ENCODE results near the gene PRDM2.

The PRDM2 gene

GRCh38 chr1:13860031-13860430 lies 160.0 kb downstream of the PRDM2 start:
- ATAC-seq = no peak
- TF ChIP-seq ZNF70 (CRISPR knock-in tag; IDR thresholded peaks at IDR 0.05) (no peak), ZC3H10 (CRISPR knock-in tag; IDR thresholded peaks at IDR 0.05) (no peak), ARNTL (CRISPR knock-in tag; IDR thresholded peaks at IDR 0.05; ENCODE audit: borderline replicate concordance, low read depth) (no peak), ISL1 (CRISPR knock-in tag; IDR thresholded peaks at IDR 0.05) (no peak), TOX (CRISPR knock-in tag; IDR thresholded peaks at IDR 0.05; ENCODE audit: borderline replicate concordance) (no peak), BACH2 (CRISPR knock-in tag; IDR thresholded peaks at IDR 0.05; ENCODE audit: borderline replicate concordance) (no peak), GLIS3 (CRISPR knock-in tag; IDR thresholded peaks at IDR 0.05) (no peak), ZFP3 (CRISPR knock-in tag; IDR thresholded peaks at IDR 0.05) (no peak), RARB (CRISPR knock-in tag; IDR thresholded peaks at IDR 0.05) (no peak)
- TF ChIP-seq, protein P1, sequence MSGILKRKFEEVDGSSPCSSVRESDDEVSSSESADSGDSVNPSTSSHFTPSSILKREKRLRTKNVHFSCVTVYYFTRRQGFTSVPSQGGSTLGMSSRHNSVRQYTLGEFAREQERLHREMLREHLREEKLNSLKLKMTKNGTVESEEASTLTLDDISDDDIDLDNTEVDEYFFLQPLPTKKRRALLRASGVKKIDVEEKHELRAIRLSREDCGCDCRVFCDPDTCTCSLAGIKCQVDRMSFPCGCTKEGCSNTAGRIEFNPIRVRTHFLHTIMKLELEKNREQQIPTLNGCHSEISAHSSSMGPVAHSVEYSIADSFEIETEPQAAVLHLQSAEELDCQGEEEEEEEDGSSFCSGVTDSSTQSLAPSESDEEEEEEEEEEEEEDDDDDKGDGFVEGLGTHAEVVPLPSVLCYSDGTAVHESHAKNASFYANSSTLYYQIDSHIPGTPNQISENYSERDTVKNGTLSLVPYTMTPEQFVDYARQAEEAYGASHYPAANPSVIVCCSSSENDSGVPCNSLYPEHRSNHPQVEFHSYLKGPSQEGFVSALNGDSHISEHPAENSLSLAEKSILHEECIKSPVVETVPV (CRISPR knock-in tag; IDR thresholded peaks at IDR 0.05) = no peak
- TF ChIP-seq, protein P2, sequence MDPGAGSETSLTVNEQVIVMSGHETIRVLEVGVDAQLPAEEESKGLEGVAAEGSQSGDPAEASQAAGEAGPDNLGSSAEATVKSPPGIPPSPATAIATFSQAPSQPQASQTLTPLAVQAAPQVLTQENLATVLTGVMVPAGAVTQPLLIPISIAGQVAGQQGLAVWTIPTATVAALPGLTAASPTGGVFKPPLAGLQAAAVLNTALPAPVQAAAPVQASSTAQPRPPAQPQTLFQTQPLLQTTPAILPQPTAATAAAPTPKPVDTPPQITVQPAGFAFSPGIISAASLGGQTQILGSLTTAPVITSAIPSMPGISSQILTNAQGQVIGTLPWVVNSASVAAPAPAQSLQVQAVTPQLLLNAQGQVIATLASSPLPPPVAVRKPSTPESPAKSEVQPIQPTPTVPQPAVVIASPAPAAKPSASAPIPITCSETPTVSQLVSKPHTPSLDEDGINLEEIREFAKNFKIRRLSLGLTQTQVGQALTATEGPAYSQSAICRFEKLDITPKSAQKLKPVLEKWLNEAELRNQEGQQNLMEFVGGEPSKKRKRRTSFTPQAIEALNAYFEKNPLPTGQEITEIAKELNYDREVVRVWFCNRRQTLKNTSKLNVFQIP (CRISPR knock-in tag; IDR thresholded peaks at IDR 0.05; ENCODE audit: borderline replicate concordance, low read depth) = no peak

- TF ChIP-seq ARNTL (CRISPR knock-in tag; IDR thresholded peaks at IDR 0.05; ENCODE audit: borderline replicate concordance, low read depth) (no peak), SNAI2 (CRISPR knock-in tag; IDR thresholded peaks at IDR 0.05) (no peak), PPARA (CRISPR knock-in tag; IDR thresholded peaks at IDR 0.05; ENCODE audit: borderline replicate concordance) (no peak), CSDC2 (CRISPR knock-in tag; IDR thresholded peaks at IDR 0.05) (no peak), TOX (CRISPR knock-in tag; IDR thresholded peaks at IDR 0.05; ENCODE audit: borderline replicate concordance) (no peak), ZFP3 (CRISPR knock-in tag; IDR thresholded peaks at IDR 0.05) (no peak), PATZ1 (CRISPR knock-in tag; IDR thresholded peaks at IDR 0.05; ENCODE audit: borderline replicate concordance) (no peak), ESRRG (CRISPR knock-in tag; IDR thresholded peaks at IDR 0.05) (no peak), CREB5 (CRISPR knock-in tag; IDR thresholded peaks at IDR 0.05; ENCODE audit: low read depth) (no peak), OSR1 (CRISPR knock-in tag; IDR thresholded peaks at IDR 0.05) (no peak), RARB (CRISPR knock-in tag; IDR thresholded peaks at IDR 0.05) (no peak), ZNF8 (CRISPR knock-in tag; IDR thresholded peaks at IDR 0.05) (no peak), ZNF70 (CRISPR knock-in tag; IDR thresholded peaks at IDR 0.05) (no peak)
- TF ChIP-seq, protein P3, sequence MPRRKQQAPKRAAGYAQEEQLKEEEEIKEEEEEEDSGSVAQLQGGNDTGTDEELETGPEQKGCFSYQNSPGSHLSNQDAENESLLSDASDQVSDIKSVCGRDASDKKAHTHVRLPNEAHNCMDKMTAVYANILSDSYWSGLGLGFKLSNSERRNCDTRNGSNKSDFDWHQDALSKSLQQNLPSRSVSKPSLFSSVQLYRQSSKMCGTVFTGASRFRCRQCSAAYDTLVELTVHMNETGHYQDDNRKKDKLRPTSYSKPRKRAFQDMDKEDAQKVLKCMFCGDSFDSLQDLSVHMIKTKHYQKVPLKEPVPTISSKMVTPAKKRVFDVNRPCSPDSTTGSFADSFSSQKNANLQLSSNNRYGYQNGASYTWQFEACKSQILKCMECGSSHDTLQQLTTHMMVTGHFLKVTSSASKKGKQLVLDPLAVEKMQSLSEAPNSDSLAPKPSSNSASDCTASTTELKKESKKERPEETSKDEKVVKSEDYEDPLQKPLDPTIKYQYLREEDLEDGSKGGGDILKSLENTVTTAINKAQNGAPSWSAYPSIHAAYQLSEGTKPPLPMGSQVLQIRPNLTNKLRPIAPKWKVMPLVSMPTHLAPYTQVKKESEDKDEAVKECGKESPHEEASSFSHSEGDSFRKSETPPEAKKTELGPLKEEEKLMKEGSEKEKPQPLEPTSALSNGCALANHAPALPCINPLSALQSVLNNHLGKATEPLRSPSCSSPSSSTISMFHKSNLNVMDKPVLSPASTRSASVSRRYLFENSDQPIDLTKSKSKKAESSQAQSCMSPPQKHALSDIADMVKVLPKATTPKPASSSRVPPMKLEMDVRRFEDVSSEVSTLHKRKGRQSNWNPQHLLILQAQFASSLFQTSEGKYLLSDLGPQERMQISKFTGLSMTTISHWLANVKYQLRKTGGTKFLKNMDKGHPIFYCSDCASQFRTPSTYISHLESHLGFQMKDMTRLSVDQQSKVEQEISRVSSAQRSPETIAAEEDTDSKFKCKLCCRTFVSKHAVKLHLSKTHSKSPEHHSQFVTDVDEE (CRISPR knock-in tag; IDR thresholded peaks at IDR 0.05) = no peak
- TF ChIP-seq, protein P1 (CRISPR knock-in tag; IDR thresholded peaks at IDR 0.05) = no peak
These were observed 164.8 kb downstream of the PRDM2 start for GRCh38 chr1:13864760-13865159.

More at GRCh38 chr1:13864760-13865159, 164.8 kb downstream of the PRDM2 start:
- ATAC-seq = no peak

All from SK-N-SH treated with all-trans-retinoic acid at 6 μM for 48 hours (cell line).